GM18526 (cell line): ENCODE results near the gene ARHGAP45.

Experiments used
- POLR2A ChIP-seq: IDR thresholded peaks from 3 replicates; pipeline ENCODE4 v1.6.1; 2011; ENCODE audit not compliant: insufficient read length; ENCODE audit errors: extremely low read depth

Gene ARHGAP45

DNA sequence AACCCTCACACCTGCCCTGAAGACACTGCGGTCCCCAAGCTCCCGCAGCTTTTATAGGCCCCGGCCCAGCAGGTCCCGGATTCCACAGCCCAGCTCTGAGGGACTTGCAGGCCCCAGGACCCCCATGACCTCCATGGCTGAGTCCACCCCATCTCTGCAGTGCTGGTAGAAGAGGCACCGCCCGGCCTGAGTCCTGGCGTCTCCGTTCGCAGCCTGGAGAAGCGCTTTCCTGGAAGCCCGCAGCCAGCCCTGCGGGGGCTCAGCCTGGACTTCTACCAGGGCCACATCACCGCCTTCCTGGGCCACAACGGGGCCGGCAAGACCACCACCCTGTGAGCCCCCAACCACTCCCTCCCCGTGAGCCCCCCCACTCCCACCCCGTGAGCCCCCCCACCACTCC, 17.9 kb upstream of the ARHGAP45 start:
- no peak for TF ChIP-seq POLR2A

DNA sequence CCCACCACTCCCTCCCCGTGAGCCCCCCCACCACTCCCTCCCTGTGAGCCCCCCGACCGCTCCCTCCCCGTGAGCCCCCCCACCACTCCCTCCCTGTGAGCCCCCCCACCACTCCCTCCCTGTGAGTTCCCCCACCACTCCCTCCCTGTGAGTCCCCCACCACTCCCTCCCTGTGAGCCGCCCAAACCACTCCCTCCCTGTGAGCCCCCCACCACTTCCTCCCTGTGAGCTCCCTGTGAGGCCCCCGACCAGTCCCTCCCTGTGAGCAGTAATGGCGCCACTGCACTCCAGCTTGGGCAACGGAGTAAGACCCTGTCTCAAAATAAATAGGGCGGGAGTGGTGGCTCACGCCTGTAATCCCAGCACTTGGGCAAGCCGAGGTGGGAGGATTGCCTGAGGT, 17.2 kb upstream of the ARHGAP45 start:
- no peak for TF ChIP-seq POLR2A

DNA sequence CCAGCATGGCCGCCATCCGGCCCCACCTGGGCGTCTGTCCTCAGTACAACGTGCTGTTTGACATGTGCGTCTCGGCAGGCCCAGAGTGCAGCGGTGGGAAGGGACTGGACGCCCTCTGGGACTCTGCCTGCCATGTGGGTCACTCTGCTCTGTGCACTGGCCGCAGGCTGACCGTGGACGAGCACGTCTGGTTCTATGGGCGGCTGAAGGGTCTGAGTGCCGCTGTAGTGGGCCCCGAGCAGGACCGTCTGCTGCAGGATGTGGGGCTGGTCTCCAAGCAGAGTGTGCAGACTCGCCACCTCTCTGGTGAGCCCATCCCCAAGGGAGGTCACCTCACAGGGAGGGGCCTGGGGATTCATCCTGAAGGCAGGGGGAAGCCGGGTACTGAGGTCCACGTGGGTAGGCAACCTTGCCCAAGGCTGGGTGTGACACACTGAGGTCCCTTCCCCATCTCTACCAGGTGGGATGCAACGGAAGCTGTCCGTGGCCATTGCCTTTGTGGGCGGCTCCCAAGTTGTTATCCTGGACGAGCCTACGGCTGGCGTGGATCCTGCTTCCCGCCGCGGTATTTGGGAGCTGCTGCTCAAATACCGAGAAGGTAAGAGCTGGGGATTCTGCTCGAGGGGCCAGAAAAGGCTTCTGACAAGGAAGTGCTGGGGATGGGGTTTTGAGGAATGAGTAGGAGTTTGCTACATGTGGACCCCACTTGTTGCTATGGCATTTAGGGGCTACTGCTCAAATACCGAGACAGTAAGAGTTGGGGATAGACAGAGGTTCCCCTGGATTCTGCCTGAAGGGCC, 15.8 kb upstream of the ARHGAP45 start:
- TF ChIP-seq POLR2A = no peak

DNA sequence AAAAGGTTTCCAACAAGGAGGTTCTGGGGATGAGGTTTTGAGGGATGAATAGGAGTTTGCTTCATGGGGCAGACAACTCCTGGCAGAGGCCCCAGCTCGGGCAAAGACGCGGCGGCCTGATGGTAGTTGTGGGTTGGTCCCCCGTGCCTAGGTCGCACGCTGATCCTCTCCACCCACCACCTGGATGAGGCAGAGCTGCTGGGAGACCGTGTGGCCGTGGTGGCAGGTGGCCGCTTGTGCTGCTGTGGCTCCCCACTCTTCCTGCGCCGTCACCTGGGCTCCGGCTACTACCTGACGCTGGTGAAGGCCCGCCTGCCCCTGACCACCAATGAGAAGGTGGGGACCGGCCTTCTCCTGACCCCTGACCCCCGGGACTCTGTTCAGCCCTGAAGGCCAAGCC, 15.2 kb upstream of the ARHGAP45 start:
- no peak for TF ChIP-seq POLR2A

DNA sequence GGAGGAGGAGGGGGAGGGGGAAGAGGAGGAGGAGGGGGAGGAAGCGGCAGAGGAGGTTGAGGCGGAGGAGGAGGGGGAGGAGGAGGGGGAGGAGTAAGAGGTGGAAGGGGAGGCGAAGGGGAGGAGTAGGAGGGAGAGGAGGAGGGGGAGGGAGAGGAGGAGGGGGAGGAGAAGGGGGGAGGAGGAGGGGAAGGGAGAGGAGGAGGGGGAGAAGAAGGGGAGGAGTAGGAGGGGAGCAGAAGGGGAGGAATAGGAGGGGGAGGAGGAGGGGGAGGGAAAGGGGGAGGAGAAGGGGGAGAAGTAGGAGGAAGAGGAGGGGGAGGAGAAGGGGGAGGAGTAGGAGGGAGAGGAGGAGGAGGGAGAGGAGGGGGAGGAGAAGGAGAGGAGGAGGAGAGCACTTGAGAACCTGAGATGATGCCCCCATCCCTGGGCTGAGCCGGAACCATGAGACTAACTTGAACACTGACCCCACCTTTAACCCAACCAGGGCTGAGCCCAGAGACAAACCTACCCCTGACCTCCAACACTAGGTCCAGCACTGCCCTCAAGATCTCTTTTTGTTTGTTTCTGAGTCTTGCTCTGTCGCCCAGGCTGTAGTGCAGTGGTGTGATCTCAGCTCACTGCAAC, 14.5 kb upstream of the ARHGAP45 start:
- TF ChIP-seq POLR2A = no peak

DNA sequence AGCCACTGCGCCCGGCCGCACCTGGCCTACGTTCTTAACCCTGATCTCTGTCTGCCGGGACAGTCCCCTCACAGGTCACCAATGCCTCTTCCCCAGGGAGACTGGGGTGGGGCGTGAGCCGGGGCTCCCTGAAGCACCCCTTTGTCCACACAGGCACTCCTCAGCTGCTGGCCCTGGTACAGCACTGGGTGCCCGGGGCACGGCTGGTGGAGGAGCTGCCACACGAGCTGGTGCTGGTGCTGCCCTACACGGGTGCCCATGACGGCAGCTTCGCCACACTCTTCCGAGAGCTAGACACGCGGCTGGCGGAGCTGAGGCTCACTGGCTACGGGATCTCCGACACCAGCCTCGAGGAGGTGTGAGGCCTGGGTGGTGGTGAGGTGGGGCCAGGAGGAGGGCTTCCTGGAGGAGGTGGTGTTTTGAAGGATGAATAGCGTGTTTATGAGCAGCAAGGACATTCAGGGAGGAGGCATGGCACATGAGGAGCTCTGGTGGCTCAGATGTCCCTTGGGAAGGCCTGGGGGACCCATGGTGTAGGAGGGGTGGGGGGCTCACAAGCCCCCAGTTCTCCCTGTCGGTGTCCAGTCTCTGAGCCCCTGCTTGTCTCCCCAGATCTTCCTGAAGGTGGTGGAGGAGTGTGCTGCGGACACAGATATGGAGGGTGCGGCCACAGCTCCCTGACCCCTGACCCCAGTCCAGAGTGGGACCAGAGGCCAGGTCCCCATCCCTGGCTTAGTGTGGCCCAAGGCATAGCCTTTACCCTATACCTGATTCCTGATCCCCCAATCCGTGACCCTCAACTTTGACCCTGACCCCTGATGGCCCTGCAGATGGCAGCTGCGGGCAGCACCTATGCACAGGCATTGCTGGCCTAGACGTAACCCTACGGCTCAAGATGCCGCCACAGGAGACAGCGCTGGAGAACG, 13.5 kb upstream of the ARHGAP45 start:
- no peak for TF ChIP-seq POLR2A

DNA sequence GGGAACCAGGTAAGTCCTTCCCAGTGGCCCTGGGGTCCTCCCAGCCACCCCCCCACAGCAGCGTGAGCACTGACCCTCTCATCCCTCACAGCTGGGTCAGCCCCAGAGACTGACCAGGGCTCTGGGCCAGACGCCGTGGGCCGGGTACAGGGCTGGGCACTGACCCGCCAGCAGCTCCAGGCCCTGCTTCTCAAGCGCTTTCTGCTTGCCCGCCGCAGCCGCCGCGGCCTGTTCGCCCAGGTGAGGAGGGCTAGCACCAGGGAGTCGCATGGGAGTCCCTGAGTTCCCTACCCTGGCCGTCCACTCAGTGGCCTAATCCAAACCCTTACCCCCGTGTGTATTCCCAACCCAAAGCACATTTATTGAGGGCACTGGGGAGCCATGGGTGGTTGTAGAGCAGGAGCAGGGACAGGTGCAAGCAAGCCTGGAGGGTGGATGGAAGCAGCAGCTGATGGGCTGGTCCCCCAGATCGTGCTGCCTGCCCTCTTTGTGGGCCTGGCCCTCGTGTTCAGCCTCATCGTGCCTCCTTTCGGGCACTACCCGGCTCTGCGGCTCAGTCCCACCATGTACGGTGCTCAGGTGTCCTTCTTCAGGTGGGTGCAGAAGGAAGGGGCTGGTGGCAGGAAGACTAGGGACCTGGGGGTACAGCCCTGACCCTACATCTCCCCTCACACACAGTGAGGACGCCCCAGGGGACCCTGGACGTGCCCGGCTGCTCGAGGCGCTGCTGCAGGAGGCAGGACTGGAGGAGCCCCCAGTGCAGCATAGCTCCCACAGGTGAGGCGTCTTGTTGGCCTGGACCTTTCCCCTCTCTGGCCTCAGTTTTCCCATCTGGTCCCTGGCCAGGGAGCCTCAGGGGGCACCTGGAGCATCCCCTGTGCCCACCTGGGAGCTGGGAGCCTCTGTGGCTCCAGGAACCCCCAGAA, 12.6 kb upstream of the ARHGAP45 start:
- no peak for TF ChIP-seq POLR2A

DNA sequence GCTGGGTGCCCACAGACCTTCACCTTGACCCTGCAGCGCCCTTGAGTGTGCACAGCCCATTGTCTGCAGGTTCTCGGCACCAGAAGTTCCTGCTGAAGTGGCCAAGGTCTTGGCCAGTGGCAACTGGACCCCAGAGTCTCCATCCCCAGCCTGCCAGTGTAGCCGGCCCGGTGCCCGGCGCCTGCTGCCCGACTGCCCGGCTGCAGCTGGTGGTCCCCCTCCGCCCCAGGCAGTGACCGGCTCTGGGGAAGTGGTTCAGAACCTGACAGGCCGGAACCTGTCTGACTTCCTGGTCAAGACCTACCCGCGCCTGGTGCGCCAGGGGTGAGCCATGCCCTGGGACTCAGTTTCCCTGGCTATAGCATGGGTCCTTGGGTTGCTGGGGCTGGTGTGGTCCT, 11.9 kb upstream of the ARHGAP45 start:
- TF ChIP-seq POLR2A = no peak

DNA sequence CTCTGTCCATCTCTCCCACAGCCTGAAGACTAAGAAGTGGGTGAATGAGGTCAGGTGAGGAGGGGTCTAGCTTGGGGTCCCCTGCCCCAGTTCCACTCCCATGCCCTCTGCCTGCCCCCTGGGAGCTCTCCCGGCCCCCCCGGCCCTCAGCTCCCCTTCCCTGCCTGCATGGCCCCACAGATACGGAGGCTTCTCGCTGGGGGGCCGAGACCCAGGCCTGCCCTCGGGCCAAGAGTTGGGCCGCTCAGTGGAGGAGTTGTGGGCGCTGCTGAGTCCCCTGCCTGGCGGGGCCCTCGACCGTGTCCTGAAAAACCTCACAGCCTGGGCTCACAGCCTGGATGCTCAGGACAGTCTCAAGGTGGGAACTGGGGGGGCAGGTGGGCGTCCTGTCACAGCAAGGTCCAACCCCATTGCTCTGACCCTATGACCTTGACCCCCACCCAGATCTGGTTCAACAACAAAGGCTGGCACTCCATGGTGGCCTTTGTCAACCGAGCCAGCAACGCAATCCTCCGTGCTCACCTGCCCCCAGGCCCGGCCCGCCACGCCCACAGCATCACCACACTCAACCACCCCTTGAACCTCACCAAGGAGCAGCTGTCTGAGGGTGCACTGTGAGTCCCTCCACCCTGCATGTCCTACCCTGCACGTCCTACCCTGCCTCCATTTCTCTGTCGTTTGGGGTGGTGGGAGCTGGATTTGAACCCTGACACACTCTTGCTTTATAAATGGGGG, 10.9 kb upstream of the ARHGAP45 start:
- TF ChIP-seq POLR2A = no peak

DNA sequence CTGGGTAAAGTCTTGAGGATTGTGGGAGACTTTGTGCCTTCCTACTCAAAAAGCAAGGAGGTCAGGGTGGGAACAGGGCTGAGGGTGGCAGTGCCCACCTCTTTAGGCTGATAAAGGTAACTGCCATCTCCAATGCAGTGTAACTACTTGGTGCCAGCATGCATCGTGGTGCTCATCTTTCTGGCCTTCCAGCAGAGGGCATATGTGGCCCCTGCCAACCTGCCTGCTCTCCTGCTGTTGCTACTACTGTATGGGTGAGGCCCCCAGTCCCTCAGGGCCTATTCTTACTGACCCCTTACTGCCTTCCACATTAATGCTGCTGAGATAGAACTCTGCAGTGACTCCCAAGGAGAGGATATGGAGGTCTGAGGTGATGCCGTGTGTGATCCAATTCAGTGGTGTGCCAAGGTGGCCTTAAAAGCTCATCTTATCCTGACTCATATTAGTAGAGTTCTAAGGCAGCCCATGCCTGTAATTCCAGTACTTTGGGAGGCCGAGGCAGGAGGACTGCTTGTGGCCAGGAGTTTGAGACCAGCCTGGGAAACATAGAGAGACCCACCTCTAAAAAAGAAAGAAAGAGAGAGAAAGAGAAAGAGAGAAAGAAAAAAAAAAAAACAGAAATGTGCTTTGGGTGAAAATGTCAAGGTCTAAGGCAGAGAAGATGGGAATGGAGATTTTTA, 9.7 kb upstream of the ARHGAP45 start:
- no peak for TF ChIP-seq POLR2A

DNA sequence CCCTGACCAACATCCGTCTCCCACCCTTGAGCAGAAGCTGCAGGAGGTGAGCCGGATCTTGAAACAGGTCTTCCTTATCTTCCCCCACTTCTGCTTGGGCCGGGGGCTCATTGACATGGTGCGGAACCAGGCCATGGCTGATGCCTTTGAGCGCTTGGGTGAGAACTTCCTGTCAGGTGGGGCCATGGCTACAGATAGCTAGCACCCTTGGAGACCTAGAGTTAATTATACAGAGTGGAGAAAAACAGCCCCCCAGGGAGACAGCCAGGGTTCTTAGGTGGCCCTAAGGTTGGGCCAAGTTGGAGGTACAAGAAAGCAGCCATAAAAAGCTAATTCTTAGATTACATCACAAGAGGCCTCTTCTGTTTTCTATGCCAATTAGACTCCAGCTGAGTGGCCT, 8.9 kb upstream of the ARHGAP45 start:
- no peak for TF ChIP-seq POLR2A

DNA sequence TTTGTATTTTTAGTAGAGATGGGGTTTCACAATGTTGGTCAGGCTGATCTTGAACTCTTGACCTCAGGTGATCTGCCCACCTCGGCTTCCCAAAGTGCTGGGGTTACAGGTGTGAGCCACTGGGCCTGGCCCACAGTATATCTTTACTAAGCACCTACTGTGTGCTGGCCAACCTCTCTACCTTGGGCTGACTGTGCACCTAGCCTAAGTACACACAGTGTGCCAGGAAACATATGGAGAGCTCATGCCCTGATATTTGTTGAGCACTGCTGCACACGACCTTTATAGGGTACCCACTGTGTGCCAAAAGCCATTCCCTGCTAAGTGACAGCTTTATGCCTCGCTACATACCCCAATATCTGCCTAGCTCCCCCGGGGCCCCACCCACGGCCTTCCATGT, 6.3 kb upstream of the ARHGAP45 start:
- TF ChIP-seq POLR2A = no peak

DNA sequence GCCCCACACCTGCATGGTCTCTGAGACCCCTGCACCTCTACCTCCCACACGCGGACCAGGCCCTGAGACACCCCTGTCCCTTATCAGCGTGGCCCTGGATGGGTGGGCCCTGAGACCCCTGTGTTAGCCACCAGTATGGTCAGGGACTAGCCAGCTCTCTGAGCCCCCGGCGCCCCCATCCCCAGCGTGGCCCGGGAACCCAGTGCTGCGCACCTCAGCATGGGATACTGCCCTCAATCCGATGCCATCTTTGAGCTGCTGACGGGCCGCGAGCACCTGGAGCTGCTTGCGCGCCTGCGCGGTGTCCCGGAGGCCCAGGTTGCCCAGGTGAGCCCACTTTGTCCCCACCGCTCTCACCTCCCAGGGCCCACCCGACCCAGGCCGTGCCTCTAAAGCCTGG, 5.0 kb upstream of the ARHGAP45 start:
- TF ChIP-seq POLR2A = no peak
